H1 (cell line): ENCODE measurements around the gene OR4K2. TPM values are rescaled to one million over a fixed set of nuclear protein-coding genes. Genes with fewer than 3 reads are reported as not detected.
"Not testable (repeated sequence)": the region's sequence is repeated elsewhere in the genome, so short reads cannot be mapped to it uniquely, and the experiment has no call there.

Experiments used
- CTCF ChIA-PET: fragments of 300-600 bp; sonication (Branson Sonifier 250); formaldehyde crosslinking; loops from one replicate; lab custom pipeline; 2021; ENCODE audit not compliant: partially characterized antibody; lab: Charles Lee
- POLR2A ChIA-PET: fragments of 300-600 bp; sonication (Branson Sonifier 250); formaldehyde crosslinking; loops from one replicate; lab custom pipeline; 2021; ENCODE audit warnings: inconsistent platforms; ENCODE audit not compliant: partially characterized antibody; lab: Charles Lee
- DNase-seq, 2 experiments: peaks; one replicate each; pipeline versions ENCODE4 v3.0.0 to v3.0.0-alpha.2; 2010 to 2022; ENCODE audit warnings: low spot score in 2 of 2, low read depth in 1 of 2, mixed read lengths in 1 of 2
- FAIRE-seq: peaks from 2 replicates; lab custom pipeline; 2011; peaks lifted over from hg19 to GRCh38; lab: Jason Lieb, UNC
- H2AFZ ChIP-seq: 2 replicates; pipeline ENCODE4 v1.8.1; 2012; ENCODE audit warnings: low read length, inconsistent platforms
- H2AK5ac ChIP-seq: 2 replicates; pipeline ENCODE4 v1.6.1; 2013; ENCODE audit warnings: low read depth, low read length
- H2BK120ac ChIP-seq: replicated peaks from 2 replicates; pipeline ENCODE3; 2013; ENCODE audit warnings: low read depth, low read length, inconsistent platforms
- H2BK12ac ChIP-seq: 2 replicates; pipeline ENCODE4 v1.6.1; 2013; ENCODE audit warnings: low read depth, low read length
- H2BK15ac ChIP-seq: 2 replicates; pipeline ENCODE4 v1.6.1; 2013; ENCODE audit warnings: low read length
- H2BK20ac ChIP-seq: 2 replicates; pipeline ENCODE4 v1.6.1; 2013; ENCODE audit warnings: low read length
- H2BK5ac ChIP-seq: 2 replicates; pipeline ENCODE4 v1.6.1; 2013; ENCODE audit warnings: low read depth, low read length
- H3K14ac ChIP-seq: 2 replicates; pipeline ENCODE4 v1.6.1; 2013; ENCODE audit warnings: inconsistent platforms; ENCODE audit not compliant: insufficient read length
- H3K18ac ChIP-seq: 2 replicates; pipeline ENCODE4 v1.6.1; 2013; ENCODE audit warnings: low read length; ENCODE audit errors: extremely low read depth
- H3K23ac ChIP-seq: 2 replicates; pipeline ENCODE4 v1.6.1; 2013; ENCODE audit warnings: inconsistent platforms; ENCODE audit not compliant: insufficient read length
- H3K23me2 ChIP-seq: 2 replicates; pipeline ENCODE4 v1.6.1; 2013; ENCODE audit warnings: low read depth, low read length
- H3K27ac ChIP-seq: 2 replicates; pipeline ENCODE4 v1.6.1; 2011; ENCODE audit warnings: low read depth, low read length, inconsistent platforms
- H3K27me3 ChIP-seq, 4 experiments: replicated peaks in 1 of 4; 1 replicate in 1 of 4; 2 replicates in 3 of 4; pipeline versions ENCODE4 v1.6.1 to v1.8.1; 2011 to 2013; ENCODE audit warnings: low read length in 3 of 4, mild to moderate bottlenecking in 3 of 4, inconsistent platforms in 2 of 4, mixed read lengths in 2 of 4, moderate library complexity in 1 of 4; ENCODE audit not compliant: control insufficient read depth in 3 of 4, insufficient read depth in 3 of 4; ENCODE audit errors: extremely low read depth in 1 of 4
- H3K36me3 ChIP-seq, 4 experiments: 2 replicates each; pipeline versions ENCODE4 v1.6.1 to v1.8.1; 2011 to 2013; ENCODE audit warnings: mild to moderate bottlenecking in 4 of 4, low read length in 3 of 4, moderate library complexity in 2 of 4, control low read depth in 1 of 4, inconsistent platforms in 1 of 4; ENCODE audit not compliant: insufficient read depth in 4 of 4, control insufficient read depth in 2 of 4
- H3K4ac ChIP-seq: replicated peaks from 2 replicates; pipeline ENCODE3; 2013; ENCODE audit warnings: low read length, low read depth, mixed read lengths, inconsistent platforms; ENCODE audit not compliant: insufficient read length
- H3K4me1 ChIP-seq, 4 experiments: replicated peaks in 1 of 4; 1 replicate in 1 of 4; 2 replicates in 3 of 4; pipeline versions ENCODE4 v1.6.1 to v1.8.1; 2011 to 2013; ENCODE audit warnings: low read length in 3 of 4, inconsistent platforms in 2 of 4, mixed read lengths in 1 of 4; ENCODE audit not compliant: insufficient read depth in 4 of 4, control insufficient read depth in 3 of 4
- H3K4me2 ChIP-seq, 2 experiments: 2 replicates each; pipeline versions ENCODE4 v1.6.1 to v1.8.1; 2011 to 2013; ENCODE audit warnings: low read depth in 2 of 2, low read length in 2 of 2, control low read depth in 1 of 2, inconsistent platforms in 1 of 2, mild to moderate bottlenecking in 1 of 2; ENCODE audit not compliant: insufficient read depth in 1 of 2
- H3K4me3 ChIP-seq, 4 experiments: fragments of 200-600, 300-600 bp in 1 of 4; sonication (generic), shearing (Covaris generic), sonication (Bioruptor Twin) in 1 of 4; 2 replicates each; pipeline versions ENCODE4 v1.5.1 to v1.8.1; 2011 to 2016; ENCODE audit warnings: low read length in 4 of 4, low read depth in 3 of 4, control low read depth in 2 of 4, inconsistent platforms in 2 of 4, mild to moderate bottlenecking in 2 of 4, mixed read lengths in 1 of 4, moderate library complexity in 1 of 4; ENCODE audit not compliant: insufficient read depth in 2 of 4; ENCODE audit errors: extremely low read depth in 1 of 4
- H3K56ac ChIP-seq: replicated peaks from 2 replicates; pipeline ENCODE3; 2013; ENCODE audit warnings: low read depth, mild to moderate bottlenecking, mixed read lengths, low read length, inconsistent platforms; ENCODE audit not compliant: insufficient read length
- H3K79me1 ChIP-seq: 2 replicates; pipeline ENCODE4 v1.6.1; 2013; ENCODE audit warnings: low read depth, low read length, control low read depth
- H3K79me2 ChIP-seq, 2 experiments: 2 replicates each; pipeline versions ENCODE4 v1.6.1 to v1.8.1; 2012 to 2013; ENCODE audit warnings: low read length in 2 of 2, mild to moderate bottlenecking in 2 of 2, inconsistent platforms in 1 of 2; ENCODE audit not compliant: insufficient read depth in 2 of 2, control insufficient read depth in 1 of 2
- H3K9ac ChIP-seq, 4 experiments: replicated peaks in 1 of 4; 1 replicate in 1 of 4; 2 replicates in 3 of 4; pipeline versions ENCODE4 v1.6.1 to v1.8.1; 2011 to 2013; ENCODE audit warnings: low read depth in 3 of 4, low read length in 3 of 4, control low read depth in 2 of 4, mild to moderate bottlenecking in 2 of 4, moderate library complexity in 2 of 4, inconsistent platforms in 1 of 4; ENCODE audit errors: extremely low read depth in 1 of 4
- H3K9me3 ChIP-seq, 2 experiments: 2 replicates each; pipeline versions ENCODE4 v1.6.1 to v1.8.1; 2012 to 2013; ENCODE audit warnings: mild to moderate bottlenecking in 2 of 2, moderate library complexity in 2 of 2, control low read depth in 1 of 2, inconsistent platforms in 1 of 2, low read depth in 1 of 2, low read length in 1 of 2, mixed read lengths in 1 of 2; ENCODE audit not compliant: insufficient read depth in 2 of 2
- H4K20me1 ChIP-seq, 2 experiments: replicated peaks in 1 of 2; 2 replicates each; pipeline versions ENCODE3 to v1.8.1; 2011 to 2013; ENCODE audit warnings: inconsistent platforms in 2 of 2, low read length in 2 of 2, mild to moderate bottlenecking in 1 of 2; ENCODE audit not compliant: insufficient read depth in 2 of 2, control insufficient read depth in 1 of 2
- H4K5ac ChIP-seq: 2 replicates; pipeline ENCODE4 v1.6.1; 2013; ENCODE audit warnings: low read length, low read depth, mixed read lengths, inconsistent platforms; ENCODE audit not compliant: insufficient read length
- H4K8ac ChIP-seq: 2 replicates; pipeline ENCODE4 v1.8.0; 2013; ENCODE audit warnings: mild to moderate bottlenecking, moderate library complexity, low read length, inconsistent platforms; ENCODE audit not compliant: insufficient read depth; ENCODE audit errors: extremely low read depth
- H4K91ac ChIP-seq: replicated peaks from 2 replicates; pipeline ENCODE3; 2013; ENCODE audit warnings: low read length, mixed read lengths, inconsistent platforms; ENCODE audit not compliant: insufficient read length
- WGBS, 2 experiments: shearing (Covaris generic) in 1 of 2; methylation state at CpG; one replicate each; pipeline versions ENCODE4 v1.1.6 to v1.1.7; 2013 to 2015; ENCODE audit warnings: low lambda C conversion rate in 2 of 2, mixed read lengths in 2 of 2, inconsistent platforms in 1 of 2, low coverage in 1 of 2, missing lambda C conversion rate in 1 of 2; ENCODE audit not compliant: insufficient replicate concordance in 2 of 2, insufficient coverage in 1 of 2, insufficient read length in 1 of 2; ENCODE audit errors: extremely low coverage in 1 of 2, missing lambda C conversion rate in 1 of 2; 5-methylcytosine and 5-hydroxymethylcytosine counted together
- polyA plus RNA-seq, 7 experiments: library from polyadenylated mRNA; depleted of rRNA in 3 of 7; stranded (reverse) in 5 of 7; unstranded in 2 of 7; fragments of >200 nt in 5 of 7; fragments of 200-250 nt in 2 of 7; gene quantifications; 1 replicate in 5 of 7; 2 replicates in 1 of 7; 4 replicates in 1 of 7; pipeline versions ENCODE4 v1.2.1 to v1.2.3, GENCODE V29; 2011 to 2013; ENCODE audit warnings: missing spikeins in 2 of 7, mixed read lengths in 2 of 7
- total RNA-seq: library from RNA; stranded (reverse); fragmentation: NEBNext Ultra II Directional; extraction: Animal tissue kit (Norgen Biotek cat#: 25700); gene quantifications from 2 replicates; pipeline ENCODE4 v1.2.1, GENCODE V29; 2021

The OR4K2 gene
- total and polyA plus RNA-seq, 2 of the 8 experiments (the other 6 are each of a cell fraction or from before 2014, with no cell fraction given), result not detected

DNA sequence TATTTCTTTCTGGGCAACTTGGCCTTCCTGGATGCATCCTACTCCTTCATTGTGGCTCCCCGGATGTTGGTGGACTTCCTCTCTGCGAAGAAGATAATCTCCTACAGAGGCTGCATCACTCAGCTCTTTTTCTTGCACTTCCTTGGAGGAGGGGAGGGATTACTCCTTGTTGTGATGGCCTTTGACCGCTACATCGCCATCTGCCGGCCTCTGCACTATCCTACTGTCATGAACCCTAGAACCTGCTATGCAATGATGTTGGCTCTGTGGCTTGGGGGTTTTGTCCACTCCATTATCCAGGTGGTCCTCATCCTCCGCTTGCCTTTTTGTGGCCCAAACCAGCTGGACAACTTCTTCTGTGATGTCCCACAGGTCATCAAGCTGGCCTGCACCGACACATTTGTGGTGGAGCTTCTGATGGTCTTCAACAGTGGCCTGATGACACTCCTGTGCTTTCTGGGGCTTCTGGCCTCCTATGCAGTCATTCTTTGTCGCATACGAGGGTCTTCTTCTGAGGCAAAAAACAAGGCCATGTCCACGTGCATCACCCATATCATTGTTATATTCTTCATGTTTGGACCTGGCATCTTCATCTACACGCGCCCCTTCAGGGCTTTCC, 47.2 kb upstream of the OR4K2 start:
- H3K23me2 ChIP-seq, H2AK5ac ChIP-seq, H3K36me3 ChIP-seq, H3K4me1 ChIP-seq, H4K91ac ChIP-seq, H3K23ac ChIP-seq, H2BK5ac ChIP-seq, H3K18ac ChIP-seq, H3K4me3 ChIP-seq, DNase-seq, H3K27ac ChIP-seq, H4K20me1 ChIP-seq, H2BK20ac ChIP-seq, H2AFZ ChIP-seq, H3K4ac ChIP-seq, H3K14ac ChIP-seq, H3K4me2 ChIP-seq, POLR2A ChIA-PET, H2BK12ac ChIP-seq, H3K79me1 ChIP-seq, H3K79me2 ChIP-seq, H4K8ac ChIP-seq, H2BK120ac ChIP-seq, H4K5ac ChIP-seq, CTCF ChIA-PET, H3K27me3 ChIP-seq, H3K9ac ChIP-seq, H3K56ac ChIP-seq, FAIRE-seq, H2BK15ac ChIP-seq: not testable (repeated sequence)
- WGBS, 2 experiments, result 81% methylated on average over 6 of the region's 12 CpGs; no CpG with 5 or more reads in 1 of the 2 experiments
- H3K9me3 ChIP-seq, result peaks cover 16 to 27% of the 10 kb centered on the region in 2 experiments; a peak in 3 of 4 replicates
